ENCODE data around the gene CXCL9.

GRCh38 chr4:76011018-76011670 lies 3.8 kb upstream of the CXCL9 start:
- TF ChIP-seq POLR2A (IDR thresholded peaks at IDR 0.05) (no peak), CTCF (IDR thresholded peaks at IDR 0.05) (no peak)
